GM12891 (cell line): Measurements from ENCODE around the gene TFF3.

Experiments used
- DNase-seq: peaks from one replicate; pipeline ENCODE4 v3.0.0; 2011; ENCODE audit warnings: low spot score; ENCODE audit not compliant: insufficient read length
- FAIRE-seq: peaks from 2 replicates; lab custom pipeline; 2011; peaks lifted over from hg19 to GRCh38; lab: Jason Lieb, UNC
- PAX5 ChIP-seq: IDR thresholded peaks from 2 replicates; pipeline ENCODE4 v1.6.1; 2011; ENCODE audit warnings: low read length, moderate library complexity, mild to moderate bottlenecking; ENCODE audit not compliant: insufficient read depth, severe bottlenecking
- POLR2A ChIP-seq: IDR thresholded peaks from 2 replicates; pipeline ENCODE4 v1.6.1; 2011; ENCODE audit warnings: low read depth, low read length, control low read depth
- POLR2AphosphoS5 ChIP-seq: IDR thresholded peaks from 2 replicates; pipeline ENCODE4 v1.6.1; 2011; ENCODE audit warnings: low read depth, low read length, control low read depth
- POU2F2 ChIP-seq: IDR thresholded peaks from 2 replicates; pipeline ENCODE4 v1.6.1; 2011; ENCODE audit warnings: low read depth, mild to moderate bottlenecking, control low read depth, low read length, moderate library complexity
- SPI1 ChIP-seq: IDR thresholded peaks from 2 replicates; pipeline ENCODE4 v1.6.1; 2011; ENCODE audit warnings: low read depth, low read length, control low read depth
- TAF1 ChIP-seq: IDR thresholded peaks from 2 replicates; pipeline ENCODE4 v1.6.1; 2011; ENCODE audit warnings: low read depth, low read length, control low read depth

TFF3 gene

DNA sequence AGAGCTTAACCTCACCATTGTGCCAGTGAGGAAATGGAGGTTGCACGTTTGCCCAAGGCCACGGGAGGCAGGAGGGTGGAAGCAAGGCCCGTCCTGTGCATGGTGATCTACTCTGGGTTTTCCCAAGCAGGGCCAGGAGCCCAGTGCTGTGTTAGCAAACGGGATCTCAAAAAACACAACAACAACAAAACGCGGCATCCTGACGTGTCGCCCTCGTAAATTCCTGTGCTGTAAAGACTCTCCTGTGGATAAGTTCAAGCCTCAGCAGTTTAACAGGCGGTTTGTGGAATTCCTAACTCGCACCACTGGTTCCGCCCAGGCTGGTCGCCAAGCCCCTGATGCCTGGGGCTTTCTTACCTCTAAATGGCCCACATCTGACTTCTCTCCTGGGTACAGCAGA, 39.1 kb downstream of the TFF3 start:
- no peak for DNase-seq
- TF ChIP-seq POLR2AphosphoS5, result no peak
- no peak for TF ChIP-seq PAX5
- TF ChIP-seq SPI1, result no peak
- TF ChIP-seq TAF1, result no peak
- no peak for FAIRE-seq

DNA sequence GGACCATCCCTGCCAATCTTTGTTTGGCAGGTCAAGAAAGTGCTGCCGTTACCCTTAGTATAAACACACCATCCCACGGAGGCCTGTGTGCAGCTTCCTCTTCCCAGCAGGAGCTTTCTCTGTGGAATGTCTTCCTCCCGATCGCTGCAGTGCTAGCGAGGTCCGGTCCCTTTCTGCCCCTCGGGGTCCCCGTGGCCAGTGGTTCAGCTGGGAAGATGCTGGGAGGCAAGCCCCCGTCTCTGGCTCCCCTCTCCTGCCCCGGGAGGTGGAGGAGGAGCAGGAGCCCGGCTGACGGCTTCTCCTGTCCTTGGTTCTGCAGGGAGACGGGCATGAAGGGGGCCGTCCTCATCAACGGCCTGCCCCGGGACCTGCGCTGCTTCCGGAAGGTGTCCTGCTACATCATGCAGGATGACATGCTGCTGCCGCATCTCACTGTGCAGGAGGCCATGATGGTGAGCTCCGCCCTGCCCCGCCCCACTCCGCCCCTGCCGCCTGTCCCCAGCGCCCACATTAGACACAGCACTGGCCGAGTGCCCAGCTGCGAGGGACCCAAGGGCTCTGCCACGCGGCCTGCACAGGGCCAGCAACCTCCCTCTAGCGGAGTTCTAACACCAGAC, 42.1 kb downstream of the TFF3 start:
- FAIRE-seq, result no peak
- DNase-seq, result no peak
- no peak for TF ChIP-seq POLR2A
- TF ChIP-seq PAX5, result no peak
- TF ChIP-seq POLR2AphosphoS5, result no peak
- no peak for TF ChIP-seq POU2F2
- no peak for TF ChIP-seq TAF1
- no peak for TF ChIP-seq SPI1

DNA sequence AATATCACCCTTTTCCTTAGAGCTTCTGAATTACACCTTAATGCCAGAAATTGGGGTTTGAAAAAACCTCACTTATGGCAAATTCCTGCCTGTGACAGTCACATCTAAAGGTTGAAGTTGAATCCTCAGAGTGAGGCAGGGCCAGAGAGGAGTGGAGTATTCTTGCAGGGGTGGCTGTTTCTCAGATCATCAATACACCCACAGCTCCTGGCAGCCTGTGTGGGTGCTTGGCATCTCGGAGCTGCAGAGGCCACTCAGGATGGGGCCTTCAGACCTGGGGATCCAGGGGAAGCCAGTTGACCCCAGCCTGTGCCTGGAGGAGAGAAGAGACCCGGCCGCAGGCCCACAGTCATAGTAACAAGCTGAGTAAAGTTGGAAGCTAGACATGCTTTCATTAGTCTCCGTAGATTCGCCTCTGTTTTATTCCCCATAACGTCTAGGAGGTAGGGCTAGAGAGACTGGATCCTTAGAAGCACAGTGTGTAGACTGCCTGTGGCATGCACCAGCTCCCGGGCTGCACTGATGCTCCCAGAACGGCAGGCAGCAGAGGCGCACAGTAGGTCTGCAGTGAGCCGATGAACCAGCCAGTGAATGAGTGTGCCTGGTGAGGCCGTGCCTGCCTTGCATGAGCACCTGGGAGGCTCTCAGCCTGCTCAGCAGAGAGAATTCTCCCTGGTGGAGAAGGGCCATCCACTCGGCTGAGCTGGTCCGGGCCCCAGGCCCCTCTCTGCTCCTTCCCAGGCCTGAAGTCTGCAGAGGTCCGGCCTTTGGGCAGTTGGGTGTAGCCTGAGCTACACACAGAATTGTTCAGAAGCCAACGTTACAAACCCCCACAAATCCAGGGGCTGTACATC, 42.9 kb downstream of the TFF3 start:
- no peak for TF ChIP-seq POLR2AphosphoS5
- TF ChIP-seq SPI1, result no peak
- TF ChIP-seq POU2F2, result no peak
- no peak for TF ChIP-seq TAF1
- TF ChIP-seq POLR2A, result no peak
- no peak for TF ChIP-seq PAX5
- DNase-seq (no peak), FAIRE-seq (no peak)

DNA sequence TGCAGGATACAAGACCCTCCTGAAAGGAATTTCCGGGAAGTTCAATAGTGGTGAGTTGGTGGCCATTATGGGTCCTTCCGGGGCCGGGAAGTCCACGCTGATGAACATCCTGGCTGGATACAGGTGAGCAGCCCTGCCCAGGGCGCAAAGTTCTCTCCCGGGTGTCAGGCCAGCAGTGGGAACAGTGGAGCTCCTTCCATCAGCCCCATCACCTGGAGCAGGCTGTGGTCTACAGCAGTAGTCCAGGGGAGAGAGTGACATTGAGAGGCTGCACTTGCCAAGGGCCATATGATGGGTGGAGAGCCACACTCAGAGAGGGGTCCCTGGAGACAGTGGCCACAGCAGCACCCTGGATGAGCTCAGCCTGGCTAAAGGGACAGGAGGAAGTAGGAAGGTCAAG, 44.1 kb downstream of the TFF3 start:
- DNase-seq, result no peak
- FAIRE-seq, result no peak
- TF ChIP-seq SPI1, result no peak
- no peak for TF ChIP-seq POU2F2
- TF ChIP-seq PAX5, result no peak
- TF ChIP-seq POLR2A, result no peak
- no peak for TF ChIP-seq TAF1
- no peak for TF ChIP-seq POLR2AphosphoS5

DNA sequence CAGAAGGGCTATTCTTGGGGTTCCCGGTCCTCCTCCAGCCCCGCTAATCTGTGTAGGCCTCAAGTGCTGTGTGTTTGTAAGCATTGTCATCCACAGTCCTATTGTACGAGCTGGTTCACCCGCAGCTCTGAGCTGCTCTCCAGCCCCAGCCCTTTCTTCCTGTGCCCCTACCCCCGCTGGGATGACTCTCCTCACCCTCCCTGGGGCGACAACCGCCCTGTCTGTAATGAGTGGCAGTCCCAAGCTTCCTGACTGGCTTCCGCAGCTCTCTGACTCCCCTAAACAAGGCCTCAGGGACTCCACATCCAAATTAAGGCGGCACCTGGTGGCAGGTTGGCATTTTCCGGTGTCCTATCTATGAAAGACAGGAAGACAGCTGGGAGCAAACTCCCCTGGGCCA, 45.8 kb downstream of the TFF3 start:
- no peak for FAIRE-seq
- TF ChIP-seq POLR2A, result no peak
- no peak for TF ChIP-seq SPI1
- TF ChIP-seq POU2F2, result no peak
- no peak for TF ChIP-seq POLR2AphosphoS5
- TF ChIP-seq PAX5, result no peak
- TF ChIP-seq TAF1, result no peak
- no peak for DNase-seq

DNA sequence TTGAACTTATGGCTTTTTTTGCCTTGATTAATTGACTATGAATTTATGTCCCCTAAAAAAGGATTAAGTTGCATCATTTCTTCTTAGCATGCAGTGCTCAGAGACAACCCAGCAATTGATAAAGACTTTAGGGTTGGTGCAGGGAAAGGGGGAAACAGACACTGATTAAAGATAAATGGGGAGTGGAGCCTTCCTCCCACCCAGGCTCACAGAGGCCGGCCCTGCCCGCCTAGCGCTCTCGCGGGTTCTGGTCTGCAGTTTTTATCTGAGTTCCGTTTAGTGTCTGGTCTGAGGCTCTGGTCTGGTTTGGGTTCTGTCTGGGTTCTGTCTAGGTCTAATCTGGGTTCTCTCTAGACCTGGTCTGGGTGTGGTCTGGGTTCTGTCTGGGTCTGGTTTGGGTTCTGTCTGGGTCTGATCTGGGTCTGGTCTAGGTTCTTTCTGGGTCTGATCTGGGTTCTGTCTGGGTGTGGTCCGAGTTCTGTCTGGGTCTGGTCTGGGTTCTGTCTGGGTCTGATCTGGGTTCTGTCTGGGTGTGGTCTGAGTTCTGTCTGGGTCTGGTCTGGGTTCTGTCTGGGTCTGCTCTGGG, 48.1 kb downstream of the TFF3 start:
- DNase-seq, result no peak
- TF ChIP-seq POLR2A (no peak), PAX5 (no peak), SPI1 (no peak)
- no peak for FAIRE-seq

DNA sequence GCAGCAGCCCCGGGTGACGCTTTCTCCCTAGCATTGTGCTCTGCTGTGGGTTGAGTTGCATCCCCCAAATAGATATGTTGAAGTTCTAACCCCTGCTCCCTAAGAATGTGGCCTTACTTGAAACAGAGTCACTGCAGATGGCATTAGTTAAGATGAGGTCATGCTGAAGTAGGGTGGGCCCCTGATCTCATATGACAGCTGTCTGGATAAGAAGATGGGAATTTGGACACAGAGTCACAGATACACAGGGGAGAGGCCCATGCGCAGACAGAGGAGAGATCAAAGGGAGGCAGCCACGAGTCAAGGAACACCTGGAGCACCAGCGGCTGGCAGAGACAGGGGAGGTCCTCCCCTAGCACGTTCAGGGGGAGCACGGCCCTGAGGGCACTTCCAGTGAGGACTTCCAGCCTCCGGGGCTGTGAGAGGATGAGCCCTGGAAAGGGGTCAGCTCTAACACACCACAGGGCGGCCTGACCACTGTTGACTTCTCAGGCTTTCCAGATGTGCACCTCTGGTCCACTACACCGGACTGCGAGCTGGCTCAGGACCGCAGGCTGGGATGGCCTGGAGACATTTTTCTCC, 49.9 kb downstream of the TFF3 start:
- FAIRE-seq, result no peak
- TF ChIP-seq SPI1, result no peak
- no peak for TF ChIP-seq POU2F2
- TF ChIP-seq PAX5, result no peak
- no peak for TF ChIP-seq POLR2AphosphoS5
- TF ChIP-seq POLR2A, result no peak
- no peak for TF ChIP-seq TAF1

DNA sequence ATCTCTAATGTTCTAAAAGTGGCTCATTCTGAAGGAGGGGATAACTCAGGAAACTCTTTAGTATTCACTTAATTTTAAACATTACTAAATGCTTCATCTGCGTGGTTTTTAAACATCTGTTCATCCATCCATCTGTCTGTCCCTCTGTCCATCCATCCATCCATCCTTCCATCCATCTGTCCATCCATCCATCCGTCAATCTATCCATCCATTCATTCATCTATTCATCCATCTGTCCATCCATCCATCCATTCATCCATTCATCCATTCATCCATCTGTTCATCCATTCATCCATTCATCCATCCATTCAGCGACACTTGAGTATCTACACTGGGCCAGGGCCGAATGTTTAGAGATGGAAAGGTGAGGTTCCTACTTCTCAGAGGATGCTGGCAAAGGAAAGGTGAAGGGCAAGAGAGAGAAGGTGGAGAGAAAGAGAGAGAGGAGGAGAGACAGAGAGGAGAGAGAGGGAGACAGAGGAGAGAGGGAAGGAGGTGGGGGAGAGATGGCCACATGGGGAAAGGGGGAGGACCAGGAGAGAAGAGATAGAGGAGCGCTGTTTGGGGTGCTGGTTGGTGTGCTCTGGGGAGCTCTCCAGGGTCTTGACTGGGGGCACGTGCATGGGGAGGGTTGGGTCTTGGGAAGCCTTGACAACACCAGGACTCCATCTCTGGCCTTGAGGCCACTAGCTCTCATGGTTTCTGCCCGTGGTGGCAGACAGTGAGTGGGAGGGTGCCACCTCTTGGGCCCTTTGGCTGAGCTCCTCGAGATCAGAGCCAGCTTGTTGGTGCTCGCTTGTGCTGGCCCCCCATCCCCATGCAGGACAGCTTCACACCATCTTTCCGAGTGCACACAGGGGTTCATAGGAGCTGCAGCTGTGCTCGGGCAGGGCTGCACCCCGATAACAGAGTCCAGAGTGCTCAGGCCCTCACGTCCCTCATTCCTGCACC, 50.7 kb downstream of the TFF3 start:
- no peak for DNase-seq
- TF ChIP-seq POLR2AphosphoS5 (no peak), SPI1 (no peak), POU2F2 (no peak), POLR2A (no peak), TAF1 (no peak), PAX5 (no peak)
- no peak for FAIRE-seq

More for the DNA sequence above, 49.9 kb downstream of the TFF3 start:
- DNase-seq, result no peak
